ENCODE results near the gene YIPF3.

DNA sequence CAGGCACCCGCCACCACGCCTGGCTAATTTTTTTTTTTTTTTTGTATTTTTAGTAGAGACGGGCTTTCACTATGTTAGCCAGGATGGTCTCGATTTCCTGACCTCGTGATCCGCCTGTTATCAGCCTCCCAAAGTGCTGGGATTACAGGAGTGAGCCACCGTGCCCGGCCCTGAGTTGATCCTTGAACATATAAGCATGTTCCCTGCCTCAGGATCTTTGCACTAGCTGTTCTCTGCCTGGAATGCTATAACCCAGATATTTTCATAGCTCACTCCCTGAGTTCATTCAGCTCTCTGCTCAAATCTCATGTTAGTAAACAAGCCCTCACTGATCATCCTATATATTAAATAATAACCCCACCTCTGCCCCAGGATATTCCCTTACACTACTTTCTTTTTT lies 52.4 kb downstream of the YIPF3 start:
- TF ChIP-seq EP300 (IDR thresholded peaks at IDR 0.05) (no peak), POLR2A (IDR thresholded peaks at IDR 0.05; ENCODE audit: low read depth) (no peak)
- TF ChIP-seq, protein P1, sequence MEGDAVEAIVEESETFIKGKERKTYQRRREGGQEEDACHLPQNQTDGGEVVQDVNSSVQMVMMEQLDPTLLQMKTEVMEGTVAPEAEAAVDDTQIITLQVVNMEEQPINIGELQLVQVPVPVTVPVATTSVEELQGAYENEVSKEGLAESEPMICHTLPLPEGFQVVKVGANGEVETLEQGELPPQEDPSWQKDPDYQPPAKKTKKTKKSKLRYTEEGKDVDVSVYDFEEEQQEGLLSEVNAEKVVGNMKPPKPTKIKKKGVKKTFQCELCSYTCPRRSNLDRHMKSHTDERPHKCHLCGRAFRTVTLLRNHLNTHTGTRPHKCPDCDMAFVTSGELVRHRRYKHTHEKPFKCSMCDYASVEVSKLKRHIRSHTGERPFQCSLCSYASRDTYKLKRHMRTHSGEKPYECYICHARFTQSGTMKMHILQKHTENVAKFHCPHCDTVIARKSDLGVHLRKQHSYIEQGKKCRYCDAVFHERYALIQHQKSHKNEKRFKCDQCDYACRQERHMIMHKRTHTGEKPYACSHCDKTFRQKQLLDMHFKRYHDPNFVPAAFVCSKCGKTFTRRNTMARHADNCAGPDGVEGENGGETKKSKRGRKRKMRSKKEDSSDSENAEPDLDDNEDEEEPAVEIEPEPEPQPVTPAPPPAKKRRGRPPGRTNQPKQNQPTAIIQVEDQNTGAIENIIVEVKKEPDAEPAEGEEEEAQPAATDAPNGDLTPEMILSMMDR (IDR thresholded peaks at IDR 0.05): no peak

Measured in esophagus muscularis mucosa (tissue), 4 donors.